GM19240 (cell line): ENCODE measurements around the gene CNTN5.

Experiments
- DNase-seq: peaks from one replicate; pipeline ENCODE4 v3.0.0; 2011; ENCODE audit warnings: low spot score; ENCODE audit not compliant: insufficient read length

Gene CNTN5

DNA sequence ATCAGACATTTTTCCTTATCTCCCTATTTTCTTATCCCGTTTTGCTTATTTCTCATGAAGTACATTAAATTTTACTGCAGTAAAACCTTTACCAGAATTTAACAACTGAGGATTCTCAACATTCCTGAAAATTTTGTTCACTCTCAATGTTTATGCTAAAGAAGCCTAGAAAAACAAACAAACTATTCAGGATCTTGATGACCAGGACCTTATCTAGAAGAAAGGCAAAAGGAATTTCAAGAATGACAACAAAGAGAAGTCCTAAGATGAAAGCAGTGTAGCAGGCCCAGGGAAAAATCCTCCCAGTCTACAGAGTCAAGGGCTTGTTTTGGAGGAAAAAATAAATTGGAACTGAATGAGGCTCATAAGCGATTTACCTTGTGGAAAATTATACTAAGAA is 1383.1 kb downstream of the CNTN5 start:
- DNase-seq = no peak

- no peak for DNase-seq
Measured at GRCh38 chr11:100404907-100405306, 1384.2 kb downstream of the CNTN5 start.
